Muscle of leg (tissue), 11 donors: ENCODE measurements around the gene PDGFC. TPM values are rescaled to one million over a fixed set of nuclear protein-coding genes. Genes with fewer than 3 reads are reported as not detected.

ENCODE experiments used
- DNase-seq: peaks from one replicate; pipeline ENCODE4 v3.0.0; 2013
- H3K27ac ChIP-seq: one replicate; pipeline ENCODE4 v1.5.1; 2013; ENCODE audit warnings: mild to moderate bottlenecking, low read length, control low read depth
- H3K27me3 ChIP-seq: one replicate; pipeline ENCODE4 v1.6.1; 2013; ENCODE audit warnings: low read length; ENCODE audit not compliant: control insufficient read depth, insufficient read depth
- H3K36me3 ChIP-seq: one replicate; pipeline ENCODE4 v1.6.1; 2013; ENCODE audit warnings: low read length; ENCODE audit not compliant: control insufficient read depth, insufficient read depth
- H3K4me1 ChIP-seq: one replicate; pipeline ENCODE4 v1.6.1; 2013; ENCODE audit warnings: low read length; ENCODE audit not compliant: control insufficient read depth, insufficient read depth
- H3K4me3 ChIP-seq: one replicate; pipeline ENCODE4 v1.5.1; 2013; ENCODE audit warnings: low read length, control low read depth
- H3K9me3 ChIP-seq: replicated peaks from 2 replicates; pipeline ENCODE4 v1.6.1; 2013; ENCODE audit warnings: low read depth, low read length; ENCODE audit not compliant: control insufficient read depth
- WGBS: methylation state at CpG from one replicate; pipeline ENCODE4 v1.1.5; 2013; ENCODE audit warnings: missing lambda C conversion rate; ENCODE audit not compliant: insufficient coverage; 5-methylcytosine and 5-hydroxymethylcytosine counted together
- polyA plus RNA-seq, 8 donors: library from polyadenylated mRNA; unstranded; fragments of 120-200 nt; gene quantifications; one replicate each; pipeline versions ENCODE4 v1.2.1 to v1.2.3, GENCODE V29; 2013; ENCODE audit warnings: inconsistent platforms in 1 of 8, low replicate concordance in 1 of 8; ENCODE audit not compliant: insufficient read length in 8 of 8, insufficient read depth in 1 of 8
- total RNA-seq: library from RNA; stranded (reverse); fragments of 120-200 nt; gene quantifications from one replicate; pipeline ENCODE4 v1.2.4, GENCODE V29; 2013

Gene PDGFC
- total and polyA plus RNA-seq, 9 donors, result 27.7 to 50.9 (median 34.6) TPM

DNA sequence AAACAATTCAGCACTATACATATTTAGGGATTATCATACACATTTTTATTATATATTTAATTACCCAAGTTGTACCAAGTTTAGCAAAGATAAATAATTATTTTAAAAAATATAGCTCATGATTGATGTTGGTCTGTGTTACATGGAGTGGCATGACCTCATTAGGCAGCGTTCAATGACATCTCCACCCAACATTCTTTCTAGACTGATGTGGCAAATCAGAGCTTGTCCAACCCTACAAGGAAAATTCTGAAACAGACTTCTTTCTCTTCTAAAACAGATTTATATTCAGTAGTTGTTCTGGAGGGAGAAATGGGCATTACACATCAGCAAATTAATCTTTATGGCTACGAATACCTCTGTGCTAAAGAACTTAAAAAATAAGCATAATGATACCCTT is 189.7 kb downstream of the PDGFC start:
- no peaks in the 10 kb centered on the region for H3K36me3 ChIP-seq
- WGBS, result no CpG with 5 or more reads among the region's 2 CpGs
- DNase-seq, result no peak

DNA sequence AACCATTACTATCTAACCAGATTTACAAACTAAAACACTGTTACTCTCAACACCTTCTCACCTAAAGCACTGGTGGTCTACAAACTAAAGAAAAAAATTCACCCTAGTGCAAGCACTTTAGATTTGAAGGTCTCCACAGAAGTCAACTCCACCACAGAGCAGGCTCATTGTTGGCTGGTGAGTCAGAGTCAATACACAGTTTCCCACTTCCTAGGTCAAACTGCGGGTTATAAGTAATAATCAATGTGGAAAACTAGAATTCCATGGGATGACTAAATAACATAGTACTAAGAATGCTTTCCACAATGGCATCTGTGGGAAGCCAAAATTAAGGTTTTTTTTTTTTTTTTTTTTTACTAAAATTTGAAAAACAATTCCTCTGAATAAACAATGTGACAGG is 191.8 kb downstream of the PDGFC start:
- DNase-seq, result no peak
- no peaks in the 10 kb centered on the region for H3K27me3 ChIP-seq
- H3K36me3 ChIP-seq, result no peaks in the 10 kb centered on the region
- peaks cover 2% of the 10 kb centered on the region for H3K4me1 ChIP-seq
- H3K27ac ChIP-seq, result no peak overlapping the region
- no CpG with 5 or more reads among the region's 1 CpG for WGBS
- no peaks in the 10 kb centered on the region for H3K9me3 ChIP-seq
- H3K4me3 ChIP-seq, result no peak overlapping the region

More for the DNA sequence above, 189.7 kb downstream of the PDGFC start:
- Histone ChIP-seq H3K27me3 (no peaks in the 10 kb centered on the region), H3K4me1 (peaks cover 4% of the 10 kb centered on the region), H3K9me3 (no peaks in the 10 kb centered on the region), H3K27ac (no peak overlapping the region), H3K4me3 (no peak overlapping the region)

DNA sequence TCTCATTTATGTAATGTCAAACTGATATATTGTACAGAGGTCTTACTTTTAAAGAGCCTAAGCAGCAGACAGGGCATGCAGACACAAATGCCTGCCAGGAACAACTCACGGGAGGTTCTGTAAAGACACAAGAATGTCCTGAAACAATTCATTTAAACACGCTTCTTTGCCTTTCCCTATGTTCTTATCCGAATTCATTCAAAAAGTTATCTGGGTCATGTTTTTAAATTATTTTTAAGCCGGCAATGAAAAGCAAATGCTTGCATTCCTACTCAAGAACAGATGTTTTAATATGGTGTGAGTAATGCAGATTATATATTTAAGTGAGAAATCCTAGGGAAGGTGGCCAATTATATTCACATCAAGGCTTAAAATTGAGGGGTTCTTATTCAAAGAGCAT is 192.6 kb downstream of the PDGFC start:
- peaks cover 6% of the 10 kb centered on the region for H3K4me1 ChIP-seq
- H3K27me3 ChIP-seq, result no peaks in the 10 kb centered on the region
- peak; percentile 65 for DNase-seq
- no peaks in the 10 kb centered on the region for H3K9me3 ChIP-seq
- no peaks in the 10 kb centered on the region for H3K36me3 ChIP-seq
- no peak overlapping the region for H3K4me3 ChIP-seq
- WGBS, result 0% methylated on average over 1 of the region's 4 CpGs
- no peak overlapping the region for H3K27ac ChIP-seq

DNA sequence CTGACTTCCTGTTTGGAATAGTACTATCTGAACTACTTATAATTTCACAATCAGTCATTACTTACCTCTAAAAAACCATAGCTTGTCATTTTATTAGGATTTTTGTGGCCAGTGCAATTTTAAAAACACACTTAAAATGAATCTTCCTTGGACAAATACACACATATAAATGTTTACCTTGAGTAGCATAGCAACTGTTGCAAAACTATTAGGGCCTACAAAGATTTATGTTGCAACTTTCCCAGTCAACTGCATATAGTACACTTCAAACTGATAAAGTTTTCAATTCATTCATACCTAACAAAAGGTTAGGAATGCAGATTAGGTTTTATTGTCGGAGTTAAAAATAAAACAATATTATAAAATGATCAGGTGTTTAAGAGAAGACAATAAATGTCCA is 193.0 kb downstream of the PDGFC start:
- H3K27me3 ChIP-seq, result no peaks in the 10 kb centered on the region
- H3K4me1 ChIP-seq, result peaks cover 6% of the 10 kb centered on the region
- WGBS, result no CpG with 5 or more reads among the region's 1 CpG
- no peaks in the 10 kb centered on the region for H3K9me3 ChIP-seq
- H3K4me3 ChIP-seq, result no peak overlapping the region
- peak; percentile 41 for DNase-seq
- H3K36me3 ChIP-seq, result no peaks in the 10 kb centered on the region
- H3K27ac ChIP-seq, result no peak overlapping the region

DNA sequence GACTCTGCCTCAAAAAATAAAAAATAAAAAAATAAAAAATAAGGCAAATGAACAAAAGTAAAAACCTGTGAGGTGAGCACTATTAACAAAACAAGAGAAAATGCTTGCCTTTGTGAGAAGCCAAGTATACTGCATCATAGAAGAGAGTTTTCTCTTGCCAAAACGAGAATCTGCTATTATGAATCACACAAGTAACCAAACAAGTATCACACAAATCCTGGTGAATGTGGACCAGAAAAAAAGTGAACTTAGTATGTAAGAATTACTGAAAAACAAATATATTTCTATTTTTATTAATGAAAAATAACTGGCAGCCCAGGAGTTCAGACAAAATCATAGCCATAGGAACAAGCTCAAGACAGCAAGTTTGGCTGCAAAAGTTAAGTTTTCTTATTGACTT is 193.5 kb downstream of the PDGFC start:
- Histone ChIP-seq H3K27ac (no peak overlapping the region), H3K4me1 (peaks cover 6% of the 10 kb centered on the region), H3K27me3 (no peaks in the 10 kb centered on the region), H3K4me3 (no peak overlapping the region), H3K9me3 (no peaks in the 10 kb centered on the region), H3K36me3 (no peaks in the 10 kb centered on the region)
- no CpG with 5 or more reads among the region's 1 CpG for WGBS
- no peak for DNase-seq

DNA sequence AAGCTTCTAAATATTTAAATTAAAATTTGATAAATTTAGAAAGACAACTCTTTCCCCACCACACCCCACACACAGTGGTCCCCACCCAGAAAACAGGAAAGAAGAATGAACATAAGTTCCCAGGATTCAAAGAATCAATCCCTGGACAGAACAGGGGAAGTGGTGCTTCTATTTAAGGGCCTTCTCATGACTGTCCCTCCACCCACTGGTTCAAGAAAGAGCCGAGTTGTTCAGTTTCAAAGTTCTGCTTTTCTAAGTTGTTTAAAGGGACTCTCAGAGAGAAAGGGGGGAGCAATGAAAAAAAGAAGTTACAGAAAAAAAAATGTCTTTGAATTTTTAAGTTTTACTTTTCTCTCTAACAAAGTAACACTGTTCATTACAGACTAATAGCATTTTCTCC is 195.8 kb downstream of the PDGFC start:
- Histone ChIP-seq H3K36me3 (no peaks in the 10 kb centered on the region), H3K27me3 (no peaks in the 10 kb centered on the region), H3K9me3 (no peaks in the 10 kb centered on the region), H3K4me1 (peaks cover 9% of the 10 kb centered on the region), H3K27ac (no peak overlapping the region), H3K4me3 (no peak overlapping the region)
- peak; percentile 67 for DNase-seq
- no CpG with 5 or more reads among the region's 1 CpG for WGBS

DNA sequence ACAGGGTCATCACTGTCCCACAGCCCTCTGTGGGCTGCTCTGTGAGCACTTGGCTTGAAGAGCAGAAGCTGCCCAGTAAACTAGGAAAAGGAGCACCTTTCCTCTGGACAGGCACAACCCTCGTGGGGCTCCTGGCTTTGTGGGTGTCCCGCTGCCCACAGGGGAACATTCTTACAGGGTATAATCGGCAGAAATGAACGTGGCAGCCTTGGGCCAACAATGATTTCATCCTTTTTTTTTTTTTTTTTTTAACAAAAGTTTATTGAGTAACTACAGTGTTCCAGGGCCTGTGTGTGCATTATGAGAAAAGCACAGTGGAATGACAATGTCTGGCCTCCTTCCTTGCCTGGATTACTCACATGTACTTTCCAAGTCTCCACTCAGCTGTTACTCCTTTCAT is 197.2 kb downstream of the PDGFC start:
- H3K27me3 ChIP-seq, result no peaks in the 10 kb centered on the region
- DNase-seq, result peak; percentile 62
- H3K9me3 ChIP-seq, result no peaks in the 10 kb centered on the region
- peaks cover 9% of the 10 kb centered on the region for H3K4me1 ChIP-seq
- no peak overlapping the region for H3K4me3 ChIP-seq
- no peaks in the 10 kb centered on the region for H3K36me3 ChIP-seq
- whole genome bisulfite sequencing, result 95% methylated on average over 2 of the region's 4 CpGs
- H3K27ac ChIP-seq, result no peak overlapping the region

DNA sequence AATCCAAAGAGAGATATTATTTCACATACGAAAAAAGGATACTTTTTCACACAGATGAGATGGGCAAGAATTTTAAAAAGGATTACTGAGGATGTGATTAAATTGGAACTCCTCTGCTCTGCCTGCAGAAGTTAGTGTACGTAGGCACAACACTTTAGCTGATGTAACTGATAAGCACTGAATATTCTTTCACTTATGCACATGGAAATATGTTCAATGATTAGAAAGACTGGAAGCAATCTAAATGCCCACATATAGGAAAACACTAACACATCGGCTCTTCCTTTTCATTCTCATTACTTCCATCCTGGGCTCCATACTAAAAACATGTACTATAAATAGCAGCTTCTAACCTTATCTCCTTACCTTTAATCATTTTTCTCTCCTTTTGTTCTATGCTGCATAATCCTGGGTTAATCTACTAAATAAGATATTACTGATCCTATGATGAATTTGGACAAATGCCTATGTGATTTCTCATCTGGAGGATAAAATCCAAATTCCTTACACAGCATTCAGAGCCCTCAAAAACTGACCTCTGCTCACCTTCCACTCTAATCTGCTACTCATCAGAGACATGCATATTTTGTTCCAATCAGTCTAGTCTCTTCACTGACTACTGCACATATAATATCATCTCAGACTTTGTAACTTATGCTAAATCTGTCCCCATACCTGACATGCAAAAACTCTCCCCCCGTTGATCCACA is 197.8 kb downstream of the PDGFC start:
- H3K4me1 ChIP-seq, result peaks cover 7% of the 10 kb centered on the region
- no peak for DNase-seq
- 64% methylated on average over 1 of the region's 4 CpGs for WGBS
- no peak overlapping the region for H3K27ac ChIP-seq
- no peak overlapping the region for H3K4me3 ChIP-seq
- H3K9me3 ChIP-seq, result no peaks in the 10 kb centered on the region
- H3K36me3 ChIP-seq, result no peaks in the 10 kb centered on the region
- H3K27me3 ChIP-seq, result no peaks in the 10 kb centered on the region

DNA sequence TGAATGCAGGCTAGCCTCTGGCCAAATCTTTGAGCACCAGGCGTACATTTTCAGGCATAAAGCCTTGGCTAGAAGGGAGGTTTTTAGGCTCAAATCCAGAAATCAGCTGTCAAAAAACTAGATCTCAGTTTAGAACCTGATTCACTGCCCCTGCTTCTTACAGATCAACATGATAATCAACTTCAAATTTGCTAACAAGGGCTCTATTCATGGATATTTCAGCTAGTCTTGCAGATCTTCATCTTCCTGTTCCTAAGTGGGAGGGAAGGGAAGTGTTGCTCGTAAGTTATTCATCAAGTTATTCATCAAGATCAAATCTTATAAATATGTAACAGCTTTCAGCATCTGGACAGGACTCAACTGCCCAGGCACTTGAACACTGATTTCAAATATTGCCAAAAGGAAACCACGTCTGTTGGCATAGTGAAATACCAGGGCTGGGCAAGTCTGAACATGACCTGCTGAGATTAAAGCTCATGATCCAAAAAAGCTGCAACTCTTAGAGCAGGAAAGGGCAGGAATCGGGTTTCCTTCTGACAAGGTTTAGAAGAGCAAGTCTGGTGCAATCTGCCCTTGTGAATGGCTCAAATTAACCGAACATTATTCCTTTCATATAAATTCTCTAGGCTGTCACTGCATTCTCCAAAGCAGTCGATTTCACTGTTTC is 200.3 kb downstream of the PDGFC start:
- H3K9me3 ChIP-seq, result no peaks in the 10 kb centered on the region
- no peaks in the 10 kb centered on the region for H3K36me3 ChIP-seq
- peaks cover 7% of the 10 kb centered on the region for H3K4me1 ChIP-seq
- DNase-seq, result peak; percentile 55
- H3K27me3 ChIP-seq, result no peaks in the 10 kb centered on the region
- H3K4me3 ChIP-seq, result no peak overlapping the region
- 30% methylated on average over 2 of the region's 6 CpGs for WGBS
- H3K27ac ChIP-seq, result peak overlapping the region; percentile 57

DNA sequence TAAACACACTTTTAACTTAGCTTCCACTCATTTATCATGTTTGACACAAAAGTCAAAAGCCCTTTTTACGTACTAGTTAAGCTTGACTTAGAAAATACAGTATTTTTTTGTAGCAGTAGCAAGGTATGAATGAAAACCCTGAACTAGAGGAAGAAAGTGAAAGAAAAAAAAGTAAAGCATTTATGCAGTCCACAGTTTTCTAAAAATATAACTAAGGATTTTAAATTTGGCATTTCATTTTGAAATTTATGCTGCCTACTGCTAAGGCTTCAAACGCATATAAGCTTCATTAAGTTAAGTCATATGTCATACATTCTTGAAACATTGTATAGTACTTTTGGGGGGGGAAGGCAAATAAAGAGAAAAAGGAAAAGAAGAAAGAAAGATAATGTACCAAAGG is 201.5 kb downstream of the PDGFC start:
- H3K36me3 ChIP-seq, result no peaks in the 10 kb centered on the region
- peaks cover 7% of the 10 kb centered on the region for H3K4me1 ChIP-seq
- no CpG with 5 or more reads among the region's 2 CpGs for WGBS
- no peak overlapping the region for H3K4me3 ChIP-seq
- DNase-seq, result no peak
- H3K27ac ChIP-seq, result no peak overlapping the region
- no peaks in the 10 kb centered on the region for H3K9me3 ChIP-seq
- no peaks in the 10 kb centered on the region for H3K27me3 ChIP-seq
